IMR-90 (cell line): ENCODE results near the gene CCDC102A. TPM values are rescaled to one million over a fixed set of nuclear protein-coding genes. Genes with fewer than 3 reads are reported as not detected.

ENCODE experiments used
- ATAC-seq: fragments of 200-7000 bp; cut with Tn5 transposase; 2 replicates; pipeline ENCODE4 v1.9.1; 2020; ENCODE audit warnings: low read depth, mild to moderate bottlenecking, moderate library complexity
- BruUV-seq: library from RNA; stranded (reverse); fragments of 400-500 nt; replicated peaks from 2 replicates; lab custom pipeline; 2021; lab: Mats Ljungman, UMichigan
- CTCF ChIA-PET: fragments of 300-600 bp; formaldehyde crosslinking; extraction: SDS; loops from one replicate; lab custom pipeline; 2021; ENCODE audit warnings: antibody characterized with exemption; lab: Yijun Ruan, JAX
- POLR2A ChIA-PET: fragments of 300-600 bp; sonication (Branson Sonifier 250); formaldehyde crosslinking; loops from one replicate; lab custom pipeline; 2022; ENCODE audit warnings: antibody characterized with exemption; ENCODE audit not compliant: unreplicated experiment; lab: Charles Lee
- DNase-seq: peaks from one replicate; pipeline ENCODE4 v3.0.0; 2013
- H2AFZ ChIP-seq: replicated peaks from 2 replicates; pipeline ENCODE3; 2013; ENCODE audit warnings: low read length, mild to moderate bottlenecking; ENCODE audit not compliant: poor library complexity
- H2AK5ac ChIP-seq: 2 replicates; pipeline ENCODE4 v1.6.1; 2013; ENCODE audit warnings: low read depth, low read length, inconsistent platforms
- H2AK9ac ChIP-seq: replicated peaks from 2 replicates; pipeline ENCODE3; 2013; ENCODE audit warnings: mild to moderate bottlenecking, low read depth, low read length, moderate library complexity; ENCODE audit not compliant: poor library complexity
- H2BK120ac ChIP-seq: 2 replicates; pipeline ENCODE4 v1.6.1; 2013; ENCODE audit warnings: low read depth, low read length, inconsistent platforms
- H2BK15ac ChIP-seq: 3 replicates; pipeline ENCODE4 v1.6.1; 2013; ENCODE audit warnings: low read depth, low read length, inconsistent platforms
- H2BK20ac ChIP-seq: 2 replicates; pipeline ENCODE4 v1.6.1; 2013; ENCODE audit warnings: low read depth, mild to moderate bottlenecking, inconsistent platforms, low read length, moderate library complexity
- H2BK5ac ChIP-seq: 2 replicates; pipeline ENCODE4 v1.6.1; 2013; ENCODE audit warnings: mild to moderate bottlenecking, low read depth, low read length, inconsistent platforms; ENCODE audit not compliant: poor library complexity, severe bottlenecking
- H3K14ac ChIP-seq: replicated peaks from 2 replicates; pipeline ENCODE4 v1.6.1; 2013; ENCODE audit warnings: low read depth, low read length, inconsistent platforms
- H3K18ac ChIP-seq: 2 replicates; pipeline ENCODE4 v1.6.1; 2013; ENCODE audit warnings: low read depth, low read length, control low read depth
- H3K23ac ChIP-seq: 2 replicates; pipeline ENCODE4 v1.6.1; 2013; ENCODE audit warnings: low read depth, low read length, inconsistent platforms
- H3K27ac ChIP-seq: 2 replicates; pipeline ENCODE4 v1.5.1; 2013; ENCODE audit warnings: mild to moderate bottlenecking, control low read depth, low read length; ENCODE audit not compliant: insufficient read depth
- H3K27me3 ChIP-seq: 2 replicates; pipeline ENCODE4 v1.6.1; 2013; ENCODE audit warnings: low read length; ENCODE audit not compliant: control insufficient read depth, insufficient read depth
- H3K36me3 ChIP-seq: 2 replicates; pipeline ENCODE4 v1.6.1; 2013; ENCODE audit warnings: low read length, mixed read lengths; ENCODE audit not compliant: control insufficient read depth, insufficient read depth
- H3K4ac ChIP-seq: 2 replicates; pipeline ENCODE4 v1.6.1; 2013; ENCODE audit warnings: low read depth, low read length, inconsistent platforms
- H3K4me1 ChIP-seq: 2 replicates; pipeline ENCODE4 v1.6.1; 2013; ENCODE audit warnings: low read length, mixed read lengths; ENCODE audit not compliant: control insufficient read depth, insufficient read depth
- H3K4me2 ChIP-seq: 2 replicates; pipeline ENCODE4 v1.6.1; 2013; ENCODE audit warnings: low read depth, mild to moderate bottlenecking, control low read depth, low read length, moderate library complexity
- H3K4me3 ChIP-seq: 2 replicates; pipeline ENCODE4 v1.5.1; 2013; ENCODE audit warnings: low read depth, mild to moderate bottlenecking, control low read depth, low read length, moderate library complexity; ENCODE audit not compliant: insufficient read depth
- H3K56ac ChIP-seq: 2 replicates; pipeline ENCODE4 v1.6.1; 2013; ENCODE audit warnings: low read length, inconsistent platforms; ENCODE audit not compliant: insufficient read depth; ENCODE audit errors: extremely low read depth
- H3K79me1 ChIP-seq, 2 experiments: 2 replicates each; pipeline ENCODE4 v1.6.1; 2013; ENCODE audit warnings: low read length in 2 of 2, inconsistent platforms in 1 of 2, low read depth in 1 of 2
- H3K9ac ChIP-seq: 2 replicates; pipeline ENCODE4 v1.6.1; 2013; ENCODE audit warnings: low read depth, low read length, control low read depth
- H3K9me1 ChIP-seq: 2 replicates; pipeline ENCODE4 v1.6.1; 2013; ENCODE audit warnings: low read length, inconsistent platforms; ENCODE audit not compliant: insufficient read depth
- H3K9me3 ChIP-seq: 2 replicates; pipeline ENCODE4 v1.6.1; 2013; ENCODE audit warnings: low read length; ENCODE audit not compliant: control insufficient read depth, insufficient read depth
- H4K20me1 ChIP-seq: 2 replicates; pipeline ENCODE4 v1.6.1; 2013; ENCODE audit warnings: low read length, inconsistent platforms; ENCODE audit not compliant: insufficient read depth
- H4K5ac ChIP-seq: 2 replicates; pipeline ENCODE4 v1.6.1; 2013; ENCODE audit warnings: mild to moderate bottlenecking, low read depth, low read length, control low read depth
- H4K8ac ChIP-seq, 2 experiments: 2 replicates each; pipeline ENCODE4 v1.6.1; 2013; ENCODE audit warnings: low read depth in 2 of 2, low read length in 2 of 2, control low read depth in 1 of 2, inconsistent platforms in 1 of 2
- H4K91ac ChIP-seq: 2 replicates; pipeline ENCODE4 v1.6.1; 2013; ENCODE audit warnings: low read depth, low read length, inconsistent platforms; ENCODE audit not compliant: insufficient read depth
- BHLHE40 ChIP-seq: fragments of 150-350 bp; IDR thresholded peaks from 2 replicates; pipeline ENCODE4 v1.6.1; 2016; ENCODE audit warnings: mild to moderate bottlenecking, low read depth, low read length
- CEBPB ChIP-seq: IDR thresholded peaks from 2 replicates; pipeline ENCODE4 v1.6.1; 2012; ENCODE audit warnings: low read depth, low read length, improper control_type of control experiment
- CHD1 ChIP-seq: IDR thresholded peaks from 2 replicates; pipeline ENCODE4 v1.6.1; 2012; ENCODE audit warnings: low read depth, low read length, improper control_type of control experiment
- ELK1 ChIP-seq: fragments of 150-350 bp; IDR thresholded peaks from 2 replicates; pipeline ENCODE4 v1.6.1; 2016; ENCODE audit warnings: low read depth, mild to moderate bottlenecking, low read length, moderate library complexity, borderline replicate concordance
- FOS ChIP-seq: fragments of 150-350 bp; IDR thresholded peaks from 2 replicates; pipeline ENCODE4 v1.6.1; 2016; ENCODE audit warnings: low read depth, low read length
- MAFK ChIP-seq: IDR thresholded peaks from 2 replicates; pipeline ENCODE4 v1.6.1; 2012; ENCODE audit warnings: low read depth, low read length, improper control_type of control experiment
- MAZ ChIP-seq: IDR thresholded peaks from 2 replicates; pipeline ENCODE4 v1.6.1; 2012; ENCODE audit warnings: low read depth, mild to moderate bottlenecking, low read length, improper control_type of control experiment, moderate library complexity, borderline replicate concordance
- NFE2L2 ChIP-seq: fragments of 150-350 bp; IDR thresholded peaks from 2 replicates; pipeline ENCODE4 v1.6.1; 2016; ENCODE audit warnings: low read depth, mild to moderate bottlenecking, low read length
- POLR2A ChIP-seq: IDR thresholded peaks from 2 replicates; pipeline ENCODE4 v1.6.1; 2012; ENCODE audit warnings: mild to moderate bottlenecking, low read depth, low read length
- RCOR1 ChIP-seq: IDR thresholded peaks from 2 replicates; pipeline ENCODE4 v1.6.1; 2012; ENCODE audit warnings: mild to moderate bottlenecking, low read length, improper control_type of control experiment; ENCODE audit not compliant: insufficient replicate concordance
- SMC3 ChIP-seq: fragments of 150-350 bp; IDR thresholded peaks from 2 replicates; pipeline ENCODE4 v1.6.1; 2016; ENCODE audit warnings: low read depth, mild to moderate bottlenecking, antibody characterized with exemption, low read length, moderate library complexity
- USF2 ChIP-seq: fragments of 150-350 bp; IDR thresholded peaks from 2 replicates; pipeline ENCODE4 v1.6.1; 2017; ENCODE audit warnings: mild to moderate bottlenecking, antibody characterized with exemption, low read length, low read depth
- WGBS, 2 experiments: methylation state at CpG; one replicate each; pipeline versions ENCODE4 v1.1.5 to v1.1.7; 2013; ENCODE audit warnings: missing lambda C conversion rate in 2 of 2; ENCODE audit not compliant: insufficient read length in 1 of 2; ENCODE audit errors: extremely low coverage in 2 of 2; 5-methylcytosine and 5-hydroxymethylcytosine counted together
- dilution Hi-C: fragments of 300-500 bp; cut with HindIII; formaldehyde crosslinking; loops from one replicate; pipeline ENCODE4 v1.14.3; 2018; ENCODE audit warnings: low sequenced_read_pairs; ENCODE audit not compliant: unreplicated experiment
- in situ Hi-C: fragments of 300-500 bp; cut with MboI; formaldehyde crosslinking; loops from 3 replicates; pipeline ENCODE4 v1.14.3; 2019; ENCODE audit warnings: low sequenced_read_pairs, inconsistent platforms, mixed read lengths
- intact Hi-C: fragments of 100-400 bp; cut with micrococcal nuclease; formaldehyde crosslinking; loops from 2 replicates; pipeline ENCODE4 v1.10.0; 2022
- polyA plus RNA-seq, 3 experiments: library from polyadenylated mRNA; depleted of rRNA; stranded (reverse); fragments of >200 nt; gene quantifications; 2 replicates each; pipeline ENCODE4 v1.2.3, GENCODE V29; 2012; ENCODE audit warnings: low replicate concordance in 1 of 3
- total RNA-seq: library from RNA; depleted of rRNA; stranded (reverse); fragments of >200 nt; gene quantifications from 2 replicates; pipeline ENCODE4 v1.2.3, GENCODE V29; 2012
- TF ChIP-seq, protein P1 (sequence below): conservative IDR thresholded peaks from 2 replicates; pipeline ENCODE4 v1.5.1; 2012; ENCODE audit warnings: mild to moderate bottlenecking, low read depth, low read length, improper control_type of control experiment

CCDC102A gene
- total and polyA plus RNA-seq, 2 of the 4 experiments (the other 2 are of a cell fraction), result 5.4 to 8.5 TPM

GRCh38 chr16:57501492-57501891, 34.9 kb downstream of the CCDC102A start:
- H3K4me2 ChIP-seq, result no peak overlapping the region
- no peak overlapping the region for H3K18ac ChIP-seq
- no peak overlapping the region for H2BK120ac ChIP-seq
- no peak overlapping the region for H3K4ac ChIP-seq
- no peak overlapping the region for H3K27ac ChIP-seq
- no peaks in the 10 kb centered on the region for H3K9me3 ChIP-seq
- no peak overlapping the region for H4K5ac ChIP-seq
- no peak overlapping the region for H4K91ac ChIP-seq
- H3K4me1 ChIP-seq, result no peaks in the 10 kb centered on the region
- H3K27me3 ChIP-seq, result peaks cover 66% of the 10 kb centered on the region
- H3K9me1 ChIP-seq, result no peaks in the 10 kb centered on the region
- no peak overlapping the region for H2BK15ac ChIP-seq
- TF ChIP-seq FOS (no peak), CEBPB (no peak), CHD1 (no peak), USF2 (no peak), BHLHE40 (no peak), MAZ (no peak), RCOR1 (no peak), ELK1 (no peak), POLR2A (no peak), MAFK (no peak), SMC3 (no peak), NFE2L2 (no peak)
- TF ChIP-seq, protein P1, sequence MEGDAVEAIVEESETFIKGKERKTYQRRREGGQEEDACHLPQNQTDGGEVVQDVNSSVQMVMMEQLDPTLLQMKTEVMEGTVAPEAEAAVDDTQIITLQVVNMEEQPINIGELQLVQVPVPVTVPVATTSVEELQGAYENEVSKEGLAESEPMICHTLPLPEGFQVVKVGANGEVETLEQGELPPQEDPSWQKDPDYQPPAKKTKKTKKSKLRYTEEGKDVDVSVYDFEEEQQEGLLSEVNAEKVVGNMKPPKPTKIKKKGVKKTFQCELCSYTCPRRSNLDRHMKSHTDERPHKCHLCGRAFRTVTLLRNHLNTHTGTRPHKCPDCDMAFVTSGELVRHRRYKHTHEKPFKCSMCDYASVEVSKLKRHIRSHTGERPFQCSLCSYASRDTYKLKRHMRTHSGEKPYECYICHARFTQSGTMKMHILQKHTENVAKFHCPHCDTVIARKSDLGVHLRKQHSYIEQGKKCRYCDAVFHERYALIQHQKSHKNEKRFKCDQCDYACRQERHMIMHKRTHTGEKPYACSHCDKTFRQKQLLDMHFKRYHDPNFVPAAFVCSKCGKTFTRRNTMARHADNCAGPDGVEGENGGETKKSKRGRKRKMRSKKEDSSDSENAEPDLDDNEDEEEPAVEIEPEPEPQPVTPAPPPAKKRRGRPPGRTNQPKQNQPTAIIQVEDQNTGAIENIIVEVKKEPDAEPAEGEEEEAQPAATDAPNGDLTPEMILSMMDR, result no peak
- POLR2A ChIA-PET, result interaction anchor here (0.6 kb wide), 1 partner anchor 29 kb away, joined by 5 read pairs; no protein-coding TSS in a partner anchor
- no peak overlapping the region for H2BK5ac ChIP-seq
- DNase-seq, result no peak
- WGBS, 2 experiments, result 0% methylated on average over 2 of the region's 7 CpGs; no CpG with 5 or more reads in 1 of the 2 experiments
- BruUV-seq, result no TSS peak
- no peak overlapping the region for H4K8ac ChIP-seq
- no peaks in the 10 kb centered on the region for H4K20me1 ChIP-seq
- no peak overlapping the region for H2AK9ac ChIP-seq
- H3K56ac ChIP-seq, result no peak overlapping the region
- dilution Hi-C loops (no loop called here), in situ Hi-C loops (no loop called here), intact Hi-C loops (no loop called here)
- no peak overlapping the region for H3K14ac ChIP-seq
- no peak overlapping the region for H2BK20ac ChIP-seq
- no peak for ATAC-seq
- no peaks in the 10 kb centered on the region for H3K79me1 ChIP-seq
- H3K9ac ChIP-seq, result no peak overlapping the region
- no peak overlapping the region for H2AK5ac ChIP-seq
- no peak overlapping the region for H3K23ac ChIP-seq
- H3K36me3 ChIP-seq, result no peaks in the 10 kb centered on the region
- no peak overlapping the region for H2AFZ ChIP-seq
- CTCF ChIA-PET, result no interaction called here
- no peak overlapping the region for H3K4me3 ChIP-seq
